Endothelial cell of umbilical vein (primary cell): ENCODE data around the gene RIT2. TPM values are rescaled to one million over a fixed set of nuclear protein-coding genes. Genes with fewer than 3 reads are reported as not detected.

ENCODE experiments used
- BruUV-seq: library from RNA; stranded (reverse); fragments of 400-500 nt; replicated peaks from 2 replicates; lab custom pipeline; 2021; lab: Mats Ljungman, UMichigan
- CTCF ChIA-PET: fragments of 300-600, 350-600 bp; sonication (Branson Sonifier 250); formaldehyde crosslinking; loops from one replicate; lab custom pipeline; 2021; ENCODE audit warnings: antibody characterized with exemption, inconsistent platforms; lab: Charles Lee
- POLR2A ChIA-PET: fragments of 300-600, 350-600 bp; sonication (Branson Sonifier 250); formaldehyde crosslinking; loops from one replicate; lab custom pipeline; 2021; ENCODE audit warnings: antibody characterized with exemption, inconsistent platforms; lab: Charles Lee
- DNase-seq: peaks from one replicate; pipeline ENCODE4 v3.0.0-alpha.2; 2011; ENCODE audit warnings: low read depth, low spot score
- FAIRE-seq: peaks from 2 replicates; lab custom pipeline; 2011; peaks lifted over from hg19 to GRCh38; lab: Jason Lieb, UNC
- H2AFZ ChIP-seq: 2 replicates; pipeline ENCODE4 v1.6.0; 2012; ENCODE audit warnings: low read depth, low read length, control low read depth, inconsistent platforms
- H3K27ac ChIP-seq: 2 replicates; pipeline ENCODE4 v1.5.1; 2011; ENCODE audit warnings: low read depth, mild to moderate bottlenecking, control low read depth, low read length, moderate library complexity; ENCODE audit not compliant: insufficient read depth
- H3K27me3 ChIP-seq, 2 experiments: 2 replicates each; pipeline versions ENCODE4 v1.6.0 to v1.6.1; 2011; ENCODE audit warnings: low read length in 2 of 2, mixed read lengths in 1 of 2; ENCODE audit not compliant: control insufficient read depth in 2 of 2, insufficient read depth in 2 of 2
- H3K36me3 ChIP-seq, 2 experiments: 2 replicates in 1 of 2; 3 replicates in 1 of 2; pipeline ENCODE4 v1.5.1; 2011; ENCODE audit warnings: low read length in 2 of 2, mild to moderate bottlenecking in 1 of 2, moderate library complexity in 1 of 2; ENCODE audit not compliant: control insufficient read depth in 2 of 2, insufficient read depth in 2 of 2; ENCODE audit errors: extremely low read depth in 1 of 2
- H3K4me1 ChIP-seq: 3 replicates; pipeline ENCODE4 v1.5.1; 2011; ENCODE audit warnings: mild to moderate bottlenecking, low read length; ENCODE audit not compliant: control insufficient read depth, insufficient read depth; ENCODE audit errors: extremely low read depth
- H3K4me2 ChIP-seq: 2 replicates; pipeline ENCODE4 v1.6.1; 2011; ENCODE audit warnings: low read length, control low read depth, mixed read lengths; ENCODE audit not compliant: insufficient read depth
- H3K4me3 ChIP-seq, 3 experiments: fragments of 200-600 bp in 1 of 3; sonication (generic), shearing (Covaris generic) in 1 of 3; replicated peaks in 1 of 3; 2 replicates each; pipeline ENCODE4 v1.5.1; 2011 to 2016; ENCODE audit warnings: control low read depth in 3 of 3, low read length in 3 of 3, mild to moderate bottlenecking in 2 of 3, inconsistent platforms in 1 of 3, low read depth in 1 of 3, moderate library complexity in 1 of 3; ENCODE audit not compliant: insufficient read depth in 1 of 3
- H3K79me2 ChIP-seq: 2 replicates; pipeline ENCODE4 v1.6.0; 2012; ENCODE audit warnings: low read length, inconsistent platforms; ENCODE audit not compliant: control insufficient read depth, insufficient read depth
- H3K9ac ChIP-seq: replicated peaks from 2 replicates; pipeline ENCODE3; 2011; ENCODE audit warnings: low read length, control low read depth; ENCODE audit not compliant: insufficient read depth; ENCODE audit errors: extremely low read depth
- H3K9me1 ChIP-seq: replicated peaks from 3 replicates; pipeline ENCODE4 v1.6.0; 2011; ENCODE audit warnings: mild to moderate bottlenecking, low read length; ENCODE audit not compliant: control insufficient read depth, insufficient read depth; ENCODE audit errors: extremely low read depth
- H3K9me3 ChIP-seq: replicated peaks from 2 replicates; pipeline ENCODE4 v1.5.1; 2012; ENCODE audit warnings: low read length, inconsistent platforms; ENCODE audit not compliant: control insufficient read depth, insufficient read depth
- H4K20me1 ChIP-seq: replicated peaks from 2 replicates; pipeline ENCODE3; 2011; ENCODE audit warnings: mild to moderate bottlenecking, low read length; ENCODE audit not compliant: control insufficient read depth, insufficient read depth; ENCODE audit errors: extremely low read depth
- EZH2 ChIP-seq: IDR thresholded peaks from 2 replicates; pipeline ENCODE4 v1.6.1; 2012; ENCODE audit warnings: borderline replicate concordance, low read depth, mild to moderate bottlenecking, moderate library complexity, low read length, inconsistent platforms; ENCODE audit not compliant: severe bottlenecking
- FOS ChIP-seq: IDR thresholded peaks from 2 replicates; pipeline ENCODE4 v1.6.1; 2011; ENCODE audit warnings: mild to moderate bottlenecking, low read length, moderate library complexity, borderline replicate concordance; ENCODE audit not compliant: insufficient read depth
- GATA2 ChIP-seq: IDR thresholded peaks from 2 replicates; pipeline ENCODE4 v1.7.0; 2011; ENCODE audit warnings: low read depth, mild to moderate bottlenecking, moderate library complexity, mixed read lengths, low read length; ENCODE audit not compliant: insufficient read length, insufficient read depth
- JUN ChIP-seq: IDR thresholded peaks from 2 replicates; pipeline ENCODE4 v1.6.1; 2011; ENCODE audit warnings: borderline replicate concordance, low read depth; ENCODE audit not compliant: insufficient read length, insufficient read depth
- MYC ChIP-seq: IDR thresholded peaks from one replicate; pipeline ENCODE4 v1.6.1; 2011; ENCODE audit warnings: mild to moderate bottlenecking, low read depth, low read length
- POLR2A ChIP-seq: IDR thresholded peaks from 2 replicates; pipeline ENCODE4 v1.6.1; 2012; ENCODE audit warnings: low read depth, mild to moderate bottlenecking, control low read depth, low read length
- POLR2AphosphoS5 ChIP-seq: IDR thresholded peaks from 2 replicates; pipeline ENCODE4 v1.6.1; 2012; ENCODE audit warnings: low read depth, mild to moderate bottlenecking, control low read depth, low read length, moderate library complexity; ENCODE audit not compliant: insufficient read depth
- dilution Hi-C: fragments of 300-500 bp; cut with MboI; formaldehyde crosslinking; loops from one replicate; pipeline ENCODE4 v1.15.0; 2019; ENCODE audit warnings: low sequenced_read_pairs; ENCODE audit not compliant: extremely low pct_ligation_motif_present
- intact Hi-C: fragments of 100-400 bp; cut with micrococcal nuclease; formaldehyde crosslinking; loops from one replicate; pipeline ENCODE4 v1.10.0; 2022
- polyA plus RNA-seq, 4 experiments: library from polyadenylated mRNA; depleted of rRNA in 3 of 4; stranded (reverse) in 3 of 4; unstranded in 1 of 4; fragments of >200 nt; gene quantifications; 2 replicates each; pipeline versions ENCODE4 v1.2.1 to v1.2.3, GENCODE V29; 2011 to 2012; ENCODE audit warnings: missing spikeins in 1 of 4
- total RNA-seq: library from RNA; stranded (reverse); gene quantifications from 2 replicates; pipeline ENCODE4 v1.2.3, GENCODE V29; 2021
- TF ChIP-seq, protein P1 (sequence below): IDR thresholded peaks from 2 replicates; pipeline ENCODE4 v1.6.1; 2011; ENCODE audit not compliant: insufficient read depth, insufficient read length
- TF ChIP-seq, protein P2 (sequence below), 2 donors: IDR thresholded peaks; 1 replicate in 1 of 2; 2 replicates in 1 of 2; pipeline ENCODE4 v1.5.1; 2011; ENCODE audit warnings: low read length in 2 of 2, mild to moderate bottlenecking in 2 of 2, moderate library complexity in 2 of 2, control low read depth in 1 of 2, inconsistent platforms in 1 of 2, low read depth in 1 of 2; ENCODE audit not compliant: insufficient read depth in 1 of 2; ENCODE audit errors: extremely low read depth in 1 of 2

The RIT2 gene
- total and polyA plus RNA-seq, 2 donors (not counting 3 experiments of a cell fraction or from before 2014, with no cell fraction given): not detected

DNA sequence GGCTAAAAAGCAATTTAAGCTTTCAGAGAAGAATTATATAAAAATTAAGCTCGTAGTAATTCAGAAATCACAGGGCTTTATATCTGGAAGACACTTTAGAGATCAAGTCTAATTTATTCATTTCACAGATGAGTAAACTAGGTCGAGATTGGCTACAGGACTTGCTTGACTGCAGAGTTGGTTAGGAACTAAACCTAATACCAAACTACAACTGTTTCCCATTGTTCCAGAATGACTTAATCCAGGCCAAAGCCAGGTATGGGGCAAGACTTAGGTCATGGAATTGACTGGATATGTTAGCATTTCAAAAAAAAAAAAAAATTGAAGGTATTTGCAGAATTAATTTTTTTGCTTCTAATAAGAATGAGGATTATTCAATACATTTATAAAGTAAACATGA lies 146.1 kb downstream of the RIT2 start:
- dilution Hi-C loops: no loop called here
- BruUV-seq: no TSS peak
- H3K9me1 ChIP-seq: no peaks in the 10 kb centered on the region
- DNase-seq (no peak), FAIRE-seq (no peak)
- no peak for TF ChIP-seq MYC
- TF ChIP-seq JUN: no peak
- TF ChIP-seq POLR2AphosphoS5: no peak
- TF ChIP-seq FOS: no peak
- no peak for TF ChIP-seq EZH2
- TF ChIP-seq, protein P1, sequence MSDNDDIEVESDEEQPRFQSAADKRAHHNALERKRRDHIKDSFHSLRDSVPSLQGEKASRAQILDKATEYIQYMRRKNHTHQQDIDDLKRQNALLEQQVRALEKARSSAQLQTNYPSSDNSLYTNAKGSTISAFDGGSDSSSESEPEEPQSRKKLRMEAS: no peak
- TF ChIP-seq POLR2A: no peak
- TF ChIP-seq, protein P2, sequence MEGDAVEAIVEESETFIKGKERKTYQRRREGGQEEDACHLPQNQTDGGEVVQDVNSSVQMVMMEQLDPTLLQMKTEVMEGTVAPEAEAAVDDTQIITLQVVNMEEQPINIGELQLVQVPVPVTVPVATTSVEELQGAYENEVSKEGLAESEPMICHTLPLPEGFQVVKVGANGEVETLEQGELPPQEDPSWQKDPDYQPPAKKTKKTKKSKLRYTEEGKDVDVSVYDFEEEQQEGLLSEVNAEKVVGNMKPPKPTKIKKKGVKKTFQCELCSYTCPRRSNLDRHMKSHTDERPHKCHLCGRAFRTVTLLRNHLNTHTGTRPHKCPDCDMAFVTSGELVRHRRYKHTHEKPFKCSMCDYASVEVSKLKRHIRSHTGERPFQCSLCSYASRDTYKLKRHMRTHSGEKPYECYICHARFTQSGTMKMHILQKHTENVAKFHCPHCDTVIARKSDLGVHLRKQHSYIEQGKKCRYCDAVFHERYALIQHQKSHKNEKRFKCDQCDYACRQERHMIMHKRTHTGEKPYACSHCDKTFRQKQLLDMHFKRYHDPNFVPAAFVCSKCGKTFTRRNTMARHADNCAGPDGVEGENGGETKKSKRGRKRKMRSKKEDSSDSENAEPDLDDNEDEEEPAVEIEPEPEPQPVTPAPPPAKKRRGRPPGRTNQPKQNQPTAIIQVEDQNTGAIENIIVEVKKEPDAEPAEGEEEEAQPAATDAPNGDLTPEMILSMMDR (IDR thresholded peaks at IDR 0.05; ENCODE audit: extremely low read depth in 1 of 2, insufficient read depth in 1 of 2, low read depth in 1 of 2, low read length in 2 of 2): no peak
- TF ChIP-seq GATA2: no peak
- no peaks in the 10 kb centered on the region for H3K79me2 ChIP-seq
- intact Hi-C loops: no loop called here
- H2AFZ ChIP-seq: no peak overlapping the region
- no peak overlapping the region for H3K4me3 ChIP-seq
- no peaks in the 10 kb centered on the region for H3K36me3 ChIP-seq
- H3K27ac ChIP-seq: no peak overlapping the region
- no peaks in the 10 kb centered on the region for H3K4me1 ChIP-seq
- ChIA-PET POLR2A (no interaction called here), CTCF (interaction anchor here (1.3 to 1.4 kb wide), 2 partner anchors 31 to 116 kb away, joined by 3 to 4 read pairs; no protein-coding TSS in a partner anchor)
- H3K9ac ChIP-seq: no peak overlapping the region
- H3K27me3 ChIP-seq: no peaks in the 10 kb centered on the region
- H3K9me3 ChIP-seq: no peaks in the 10 kb centered on the region
- H3K4me2 ChIP-seq: no peak overlapping the region
- H4K20me1 ChIP-seq: no peaks in the 10 kb centered on the region
